GM23338 (cell line): ENCODE measurements around the gene SLC4A4.

ENCODE experiments used
- CREB1 ChIP-seq: fragments of 250-450 bp; sonication (Bioruptor Pico); IDR thresholded peaks from 2 replicates; pipeline ENCODE4 v1.5.0; 2020; ENCODE audit warnings: low read depth, mild to moderate bottlenecking, moderate library complexity
- CTCF ChIP-seq, 2 experiments: fragments of 200-600 bp in 1 of 2; sonication (generic) in 1 of 2; conservative IDR thresholded peaks; 2 replicates each; pipeline versions ENCODE4 v1.5.1 to v1.6.1; 2016 to 2017; ENCODE audit warnings: antibody characterized with exemption in 2 of 2, low read depth in 2 of 2, mild to moderate bottlenecking in 2 of 2, moderate library complexity in 1 of 2
- ETS1 ChIP-seq: IDR thresholded peaks from 2 replicates; pipeline ENCODE4 v1.6.1; 2016; ENCODE audit warnings: antibody characterized with exemption
- EZH2 ChIP-seq: fragments of 200-600 bp; sonication (generic); IDR thresholded peaks from one replicate; pipeline ENCODE4 v1.8.0; 2017; ENCODE audit warnings: antibody characterized with exemption, mild to moderate bottlenecking, low read depth; ENCODE audit not compliant: unreplicated experiment
- EZH2phosphoT487 ChIP-seq: fragments of 200-600 bp; sonication (generic); IDR thresholded peaks from one replicate; pipeline ENCODE4 v1.8.1; 2018; ENCODE audit warnings: antibody characterized with exemption; ENCODE audit not compliant: unreplicated experiment
- NANOG ChIP-seq: IDR thresholded peaks from 2 replicates; pipeline ENCODE4 v1.6.1; 2016; ENCODE audit warnings: antibody characterized with exemption, borderline replicate concordance
- POLR2AphosphoS5 ChIP-seq: IDR thresholded peaks from 2 replicates; pipeline ENCODE4 v1.6.1; 2016; ENCODE audit warnings: antibody characterized with exemption, low read depth
- REST ChIP-seq: IDR thresholded peaks from one replicate; pipeline ENCODE4 v1.6.1; 2018; ENCODE audit warnings: antibody characterized with exemption; ENCODE audit not compliant: unreplicated experiment
- STAT1 ChIP-seq: IDR thresholded peaks from one replicate; pipeline ENCODE4 v1.6.1; 2016; ENCODE audit warnings: antibody characterized with exemption; ENCODE audit not compliant: unreplicated experiment
- ZNF114 ChIP-seq: fragments of 250-450 bp; sonication (Bioruptor Pico); IDR thresholded peaks from 2 replicates; pipeline ENCODE4 v1.5.0; 2020; ENCODE audit warnings: mild to moderate bottlenecking, moderate library complexity
- ZNF462 ChIP-seq: fragments of 250-450 bp; sonication (Bioruptor Pico); IDR thresholded peaks from 2 replicates; pipeline ENCODE4 v1.5.0; 2020; ENCODE audit warnings: mild to moderate bottlenecking, moderate library complexity

GRCh38 chr4:71532407-71532806 lies 193.6 kb downstream of the SLC4A4 start:
- TF ChIP-seq CTCF (conservative IDR thresholded peaks at IDR 0.05; ENCODE audit: low read depth in 2 of 2): no peak
- no peak for TF ChIP-seq POLR2AphosphoS5
- TF ChIP-seq ZNF114 (CRISPR knock-in tag): no peak
- no peak for TF ChIP-seq ZNF462 (CRISPR knock-in tag)
- TF ChIP-seq EZH2phosphoT487: no peak
- no peak for TF ChIP-seq REST
- no peak for TF ChIP-seq EZH2
- no peak for TF ChIP-seq STAT1
- TF ChIP-seq CREB1 (CRISPR knock-in tag): no peak
- no peak for TF ChIP-seq ETS1
- no peak for TF ChIP-seq NANOG
